Osteoblast (primary cell): ENCODE data around the gene C22orf31. TPM values are rescaled to one million over a fixed set of nuclear protein-coding genes. Genes with fewer than 3 reads are reported as not detected.

Source experiments
- DNase-seq: peaks from one replicate; pipeline ENCODE4 v3.0.0; 2011; ENCODE audit warnings: low spot score, mixed read lengths; ENCODE audit not compliant: insufficient read length; ENCODE audit errors: missing footprints
- H2AFZ ChIP-seq: 2 replicates; pipeline ENCODE4 v1.6.0; 2011; ENCODE audit warnings: mild to moderate bottlenecking, low read length
- H3K27ac ChIP-seq: 2 replicates; pipeline ENCODE4 v1.5.1; 2011; ENCODE audit warnings: mild to moderate bottlenecking, low read depth, low read length, moderate library complexity
- H3K27me3 ChIP-seq: 2 replicates; pipeline ENCODE4 v1.6.0; 2012; ENCODE audit warnings: mild to moderate bottlenecking, control low read depth, inconsistent platforms, low read length, moderate library complexity; ENCODE audit not compliant: insufficient read depth
- H3K36me3 ChIP-seq: 2 replicates; pipeline ENCODE4 v1.5.1; 2011; ENCODE audit warnings: mild to moderate bottlenecking, low read length, control low read depth, moderate library complexity; ENCODE audit not compliant: insufficient read depth
- H3K4me1 ChIP-seq: 2 replicates; pipeline ENCODE4 v1.5.1; 2011; ENCODE audit warnings: mild to moderate bottlenecking, low read length, control low read depth, moderate library complexity; ENCODE audit not compliant: insufficient read depth
- H3K4me2 ChIP-seq: 2 replicates; pipeline ENCODE4 v1.6.0; 2011; ENCODE audit warnings: mild to moderate bottlenecking, low read length; ENCODE audit not compliant: insufficient read depth
- H3K4me3 ChIP-seq: fragments of 200-600 bp; sonication (generic); 3 replicates; pipeline ENCODE4 v1.5.1; 2012; ENCODE audit warnings: mild to moderate bottlenecking, low read length, inconsistent platforms; ENCODE audit not compliant: insufficient read depth
- H3K79me2 ChIP-seq: 2 replicates; pipeline ENCODE4 v1.6.0; 2012; ENCODE audit warnings: mild to moderate bottlenecking, low read length, control low read depth, inconsistent platforms; ENCODE audit not compliant: insufficient read depth
- H3K9me3 ChIP-seq: 2 replicates; pipeline ENCODE4 v1.5.1; 2011; ENCODE audit warnings: low read depth, low read length, control low read depth
- H4K20me1 ChIP-seq: 2 replicates; pipeline ENCODE4 v1.6.0; 2012; ENCODE audit warnings: mild to moderate bottlenecking, low read length, control low read depth; ENCODE audit not compliant: insufficient read depth
- total RNA-seq: library from RNA; depleted of rRNA; stranded (reverse); fragments of >200 nt; gene quantifications from 2 replicates; pipeline ENCODE4 v1.2.3, GENCODE V29; 2012
- TF ChIP-seq, protein P1 (sequence below): IDR thresholded peaks from 2 replicates; pipeline ENCODE4 v1.5.1; 2011; ENCODE audit warnings: mild to moderate bottlenecking, low read depth, low read length, moderate library complexity; ENCODE audit errors: extremely low read depth

C22orf31 gene
- total RNA-seq, 1 donor: not detected

DNA sequence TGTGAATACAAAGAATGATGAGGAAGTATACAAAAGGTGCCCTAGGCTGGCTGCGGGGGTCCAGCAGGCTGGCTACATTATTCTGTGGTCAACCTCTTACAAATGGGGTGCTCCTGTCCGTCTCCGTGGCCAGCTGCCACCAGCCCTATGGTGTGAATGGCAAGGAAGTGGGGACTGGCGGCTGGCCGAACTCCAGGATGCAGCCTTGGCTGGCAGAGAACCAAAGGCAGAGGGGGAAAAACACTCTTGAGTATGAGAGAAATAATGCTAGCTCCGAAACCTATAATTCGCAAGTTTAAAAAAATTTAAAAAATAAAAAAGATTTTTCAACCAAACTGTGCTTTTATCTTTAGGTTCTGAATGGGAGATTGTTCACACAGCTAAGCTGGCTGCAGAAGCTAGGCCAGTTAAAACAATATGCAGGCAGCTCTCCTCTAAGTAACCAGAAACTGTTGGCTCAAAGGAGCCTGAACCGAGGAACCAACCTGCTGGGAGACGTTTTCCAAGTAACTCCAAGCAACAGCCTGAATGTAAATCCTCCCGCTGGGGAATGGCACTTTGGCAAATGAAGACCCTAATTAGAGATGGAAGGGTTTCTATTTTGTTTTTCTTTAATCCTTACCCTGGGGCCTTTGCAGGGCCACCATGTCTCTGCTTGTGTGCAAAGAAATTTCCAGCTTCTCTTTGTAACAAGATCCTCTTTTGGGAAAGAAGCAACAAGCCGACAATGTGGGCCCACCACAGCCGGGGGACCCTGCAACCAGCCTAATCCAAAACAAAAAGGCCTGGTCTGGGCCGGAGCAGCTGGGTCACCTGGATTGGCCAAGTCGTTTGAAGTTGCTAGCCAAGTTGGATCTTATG lies 50.2 kb downstream of the C22orf31 start:
- Histone ChIP-seq H3K4me3 (no peak overlapping the region), H3K4me2 (no peak overlapping the region), H3K9me3 (no peaks in the 10 kb centered on the region), H4K20me1 (peaks cover 6% of the 10 kb centered on the region), H3K27ac (no peak overlapping the region), H3K27me3 (no peaks in the 10 kb centered on the region), H3K36me3 (no peaks in the 10 kb centered on the region), H3K79me2 (no peaks in the 10 kb centered on the region), H2AFZ (no peak overlapping the region), H3K4me1 (peaks cover 5% of the 10 kb centered on the region)
- TF ChIP-seq, protein P1, sequence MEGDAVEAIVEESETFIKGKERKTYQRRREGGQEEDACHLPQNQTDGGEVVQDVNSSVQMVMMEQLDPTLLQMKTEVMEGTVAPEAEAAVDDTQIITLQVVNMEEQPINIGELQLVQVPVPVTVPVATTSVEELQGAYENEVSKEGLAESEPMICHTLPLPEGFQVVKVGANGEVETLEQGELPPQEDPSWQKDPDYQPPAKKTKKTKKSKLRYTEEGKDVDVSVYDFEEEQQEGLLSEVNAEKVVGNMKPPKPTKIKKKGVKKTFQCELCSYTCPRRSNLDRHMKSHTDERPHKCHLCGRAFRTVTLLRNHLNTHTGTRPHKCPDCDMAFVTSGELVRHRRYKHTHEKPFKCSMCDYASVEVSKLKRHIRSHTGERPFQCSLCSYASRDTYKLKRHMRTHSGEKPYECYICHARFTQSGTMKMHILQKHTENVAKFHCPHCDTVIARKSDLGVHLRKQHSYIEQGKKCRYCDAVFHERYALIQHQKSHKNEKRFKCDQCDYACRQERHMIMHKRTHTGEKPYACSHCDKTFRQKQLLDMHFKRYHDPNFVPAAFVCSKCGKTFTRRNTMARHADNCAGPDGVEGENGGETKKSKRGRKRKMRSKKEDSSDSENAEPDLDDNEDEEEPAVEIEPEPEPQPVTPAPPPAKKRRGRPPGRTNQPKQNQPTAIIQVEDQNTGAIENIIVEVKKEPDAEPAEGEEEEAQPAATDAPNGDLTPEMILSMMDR: no peak
- DNase-seq: no peak

- no peaks in the 10 kb centered on the region for H3K9me3 ChIP-seq
- peaks cover 6% of the 10 kb centered on the region for H4K20me1 ChIP-seq
- TF ChIP-seq, protein P1: no peak
- no peaks in the 10 kb centered on the region for H3K27me3 ChIP-seq
- H2AFZ ChIP-seq: no peak overlapping the region
- no peak overlapping the region for H3K4me2 ChIP-seq
- H3K79me2 ChIP-seq: no peaks in the 10 kb centered on the region
- H3K4me3 ChIP-seq: no peak overlapping the region
- no peaks in the 10 kb centered on the region for H3K36me3 ChIP-seq
- no peak for DNase-seq
- no peak overlapping the region for H3K27ac ChIP-seq
- peaks cover 5% of the 10 kb centered on the region for H3K4me1 ChIP-seq
Measured at GRCh38 chr22:29009148-29009547, 52.5 kb downstream of the C22orf31 start.

Other genes with a start within 250 kb of the C22orf31 start
- 4.7 and 6.9 TPM in 2 replicates for gene ZNRF3, start 178.3 kb downstream of the C22orf31 start, total RNA-seq
- gene KREMEN1, start 11.2 kb upstream of the C22orf31 start, total RNA-seq: 6.5 and 7.7 TPM in 2 replicates
- gene EMID1, start 144.1 kb upstream of the C22orf31 start, total RNA-seq: under 0.01 and 0.29 TPM in 2 replicates
- gene RHBDD3, start 206.2 kb upstream of the C22orf31 start, total RNA-seq: 25.0 and 32.7 TPM in 2 replicates
- gene EWSR1, start 206.4 kb upstream of the C22orf31 start, total RNA-seq: 139 and 148 TPM in 2 replicates
- 11.6 and 13.0 TPM in 2 replicates for gene GAS2L1, start 244.8 kb upstream of the C22orf31 start, total RNA-seq